ENCODE data around the gene MACROD2.

The MACROD2 gene

GRCh38 chr20:14677455-14677854 lies 682.1 kb downstream of the MACROD2 start:
- no peak for DNase-seq

DNA sequence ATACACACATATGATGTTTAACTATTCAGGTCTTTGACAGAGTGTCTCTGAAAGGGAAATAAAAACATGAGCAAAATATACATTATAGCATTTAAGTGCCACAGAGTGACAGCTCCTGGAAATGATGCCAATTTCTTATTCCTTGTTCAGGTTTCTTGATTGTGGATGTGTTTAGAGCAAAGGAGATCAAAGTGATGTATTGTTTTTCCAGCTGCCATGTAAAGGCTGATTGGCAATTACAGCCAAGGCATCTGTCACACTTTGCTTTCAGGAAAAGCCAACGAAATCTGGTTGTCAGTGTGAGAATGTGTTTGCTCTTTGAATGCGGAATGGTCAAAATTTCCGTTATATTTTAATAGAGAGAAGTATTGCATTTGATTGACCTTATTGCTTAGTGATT lies 689.9 kb downstream of the MACROD2 start:
- DNase-seq = no peak

DNA sequence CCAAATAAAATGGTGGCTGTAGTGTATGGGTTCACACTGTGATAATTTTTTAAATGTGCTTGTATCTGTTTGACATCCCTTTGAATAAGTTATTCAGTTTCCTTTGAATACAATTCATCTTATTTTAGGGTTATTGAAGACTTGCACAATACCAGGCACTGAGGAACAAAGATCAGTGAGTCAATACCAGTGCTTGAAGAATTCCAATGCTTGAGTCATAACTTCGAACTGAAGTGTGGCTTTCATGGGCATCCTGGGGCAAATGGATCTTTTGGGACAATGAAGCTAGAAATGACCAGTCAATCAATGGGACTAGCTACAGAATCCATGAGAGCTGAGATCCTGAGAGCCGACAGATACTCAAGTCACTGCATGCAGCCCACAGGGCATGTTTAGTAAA lies 692.0 kb downstream of the MACROD2 start:
- no peak for DNase-seq

DNA sequence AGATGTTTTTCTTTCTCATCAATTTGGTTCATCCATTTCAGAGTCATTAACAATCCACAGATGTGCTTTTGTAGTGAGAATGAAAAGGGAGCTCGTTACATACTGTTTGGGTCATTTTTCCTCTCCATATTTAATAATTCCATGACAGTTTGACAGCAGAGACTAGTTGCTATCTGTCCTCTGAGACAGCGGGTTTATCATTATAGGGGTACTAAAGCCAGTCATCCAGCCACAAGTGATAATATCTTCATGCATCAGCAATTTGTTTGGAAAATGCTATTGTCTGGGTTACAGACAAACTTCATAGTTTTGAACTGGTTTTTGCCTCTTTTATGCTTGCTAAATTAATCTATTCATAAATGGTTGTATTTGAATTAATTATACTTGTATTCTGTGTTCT lies 692.7 kb downstream of the MACROD2 start:
- no peak for DNase-seq

DNA sequence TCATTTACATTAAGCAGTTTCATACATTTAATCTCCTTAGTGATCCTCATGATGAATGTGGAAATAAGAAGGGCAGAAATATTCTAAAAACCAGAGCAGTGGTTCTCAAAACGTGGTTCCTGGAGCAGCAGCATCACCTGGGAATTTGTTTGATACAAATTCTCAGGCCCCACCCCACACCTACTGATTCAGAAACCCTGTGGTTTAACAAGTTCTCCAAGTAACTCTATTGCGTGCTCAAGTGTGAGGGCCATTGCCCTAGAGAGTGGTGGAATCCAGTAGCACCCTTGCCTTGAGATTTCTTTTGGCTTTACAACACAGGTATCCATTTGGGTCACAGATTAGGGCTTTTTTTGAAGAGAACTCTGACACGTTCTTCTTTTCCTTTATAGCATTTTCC lies 696.7 kb downstream of the MACROD2 start:
- DNase-seq = no peak

DNA sequence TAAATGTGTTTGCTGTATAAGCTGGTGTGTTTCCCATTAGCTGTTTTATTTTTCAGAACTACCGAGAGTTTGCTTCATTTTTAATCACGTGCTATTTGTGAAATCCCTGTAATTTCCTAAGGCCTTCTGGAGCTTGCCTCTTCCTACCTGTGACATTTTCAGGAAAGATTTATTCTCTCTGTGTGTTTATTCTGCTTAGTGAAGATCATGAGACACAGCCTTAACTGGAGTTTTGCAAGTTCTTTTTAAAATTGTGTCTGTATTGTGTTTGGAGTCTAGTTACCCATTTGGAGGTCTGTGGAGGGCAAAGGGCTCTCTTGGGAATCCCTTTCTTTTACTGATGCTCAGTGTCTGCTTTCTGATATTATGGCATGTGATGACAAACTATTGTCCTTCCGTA lies 701.2 kb downstream of the MACROD2 start:
- DNase-seq = no peak

GRCh38 chr20:14696937-14697336 lies 701.6 kb downstream of the MACROD2 start:
- no peak for DNase-seq

DNA sequence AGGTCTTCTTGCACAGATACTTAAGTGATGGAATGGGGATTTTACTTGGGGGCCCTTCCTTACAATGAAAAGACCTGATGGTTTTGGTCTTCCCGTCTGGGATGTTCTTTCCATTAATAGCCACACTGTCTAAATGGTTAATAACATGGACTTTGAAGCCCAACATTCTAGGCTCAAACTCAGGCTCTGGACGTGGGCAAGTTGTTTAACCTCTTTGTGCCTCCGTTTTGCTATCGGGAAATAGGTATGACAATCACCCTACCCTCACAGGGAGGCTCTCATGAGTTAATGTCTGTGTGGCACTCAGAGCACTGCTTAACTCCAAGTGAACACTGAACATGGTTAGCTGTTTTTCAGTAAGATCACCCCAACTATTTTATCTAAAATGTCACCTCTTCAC lies 702.8 kb downstream of the MACROD2 start:
- no peak for DNase-seq

DNA sequence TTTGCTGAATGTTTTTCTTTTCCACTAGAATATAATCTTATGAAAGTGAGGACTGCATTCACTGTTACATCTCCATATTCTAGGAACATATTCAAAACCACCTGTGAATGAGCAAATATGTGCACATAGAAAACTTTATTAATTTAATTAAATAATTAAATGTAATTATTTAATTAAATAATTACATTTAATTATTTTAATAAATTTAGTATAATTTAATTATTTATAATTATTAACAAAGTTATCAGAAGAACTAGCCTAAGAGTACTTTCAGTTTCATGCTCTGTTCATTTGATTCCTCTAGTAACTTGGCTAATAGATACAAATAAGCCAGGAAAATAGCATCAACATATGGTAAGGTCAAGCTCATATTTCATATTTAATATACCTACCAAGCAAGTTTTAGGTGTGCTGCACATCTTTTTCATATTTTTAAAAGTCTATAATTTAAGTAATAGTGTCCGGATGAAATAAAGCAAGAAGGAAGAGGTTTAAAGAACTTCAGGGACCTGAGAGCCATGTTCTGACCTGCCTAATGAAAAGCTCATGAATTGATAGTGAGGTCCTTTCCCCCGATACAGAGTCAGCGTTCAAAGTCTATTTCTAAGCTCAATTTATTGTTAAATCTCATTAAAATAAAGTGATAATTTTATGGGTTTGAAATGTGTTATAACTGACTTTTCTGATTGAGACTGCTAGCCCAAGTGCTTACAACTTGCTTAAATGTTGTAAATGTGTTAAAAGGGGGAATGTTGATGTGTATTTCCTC lies 703.5 kb downstream of the MACROD2 start:
- no peak for DNase-seq

- no peak for DNase-seq
Observed at GRCh38 chr20:14700639-14700960, 705.3 kb downstream of the MACROD2 start.

- no peak for DNase-seq
Observed at GRCh38 chr20:14701326-14701725, 706.0 kb downstream of the MACROD2 start.

DNA sequence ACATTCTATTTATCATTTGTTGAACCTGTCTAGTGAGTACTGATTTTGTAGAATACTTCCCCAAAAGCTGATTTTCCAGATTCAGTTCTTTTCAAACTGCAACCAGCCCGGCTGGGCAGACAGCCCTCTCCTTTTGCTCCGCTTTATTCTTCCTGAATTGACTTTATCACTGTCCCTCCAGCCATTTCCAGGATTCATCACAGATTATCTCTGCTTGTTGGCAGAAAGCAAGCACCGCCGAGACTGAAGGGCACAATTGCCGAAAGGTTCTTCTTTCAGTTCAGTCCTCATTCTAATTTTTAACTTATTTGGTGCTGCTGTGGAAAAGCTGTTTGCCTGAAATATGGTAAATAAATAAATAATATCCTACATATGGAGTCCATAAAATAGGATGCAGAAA lies 711.2 kb downstream of the MACROD2 start:
- DNase-seq = no peak

DNA sequence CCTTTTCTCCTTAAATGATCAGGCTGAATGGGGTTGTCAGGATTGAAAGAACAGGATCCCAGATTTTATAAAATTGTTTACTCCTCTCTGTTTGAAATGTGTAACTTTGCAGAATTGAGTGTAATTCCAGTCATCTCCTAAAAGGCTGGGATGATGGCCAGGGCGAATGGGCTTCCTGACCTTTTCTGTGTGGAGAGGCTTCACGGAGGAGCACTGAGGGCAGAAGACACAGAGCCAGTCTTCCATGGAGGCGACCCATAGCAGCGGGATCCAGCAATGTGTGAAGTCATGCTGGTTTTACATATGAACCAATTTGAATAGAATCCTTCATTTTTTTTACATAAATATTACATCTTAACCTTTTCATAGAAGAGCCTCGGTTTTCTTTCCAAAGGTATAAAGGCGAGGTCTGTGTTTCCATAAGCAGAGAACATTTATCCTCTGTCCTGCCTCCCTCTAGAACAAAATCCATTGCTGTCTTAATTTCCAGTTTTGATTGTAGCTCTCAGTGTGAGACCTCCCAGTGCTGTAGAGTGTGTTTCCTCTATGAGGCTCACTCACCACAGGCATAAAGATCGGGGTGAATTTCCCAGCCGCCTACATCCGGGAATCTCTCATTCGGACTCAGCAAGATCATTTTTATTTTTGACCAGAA lies 711.8 kb downstream of the MACROD2 start:
- DNase-seq = no peak

DNA sequence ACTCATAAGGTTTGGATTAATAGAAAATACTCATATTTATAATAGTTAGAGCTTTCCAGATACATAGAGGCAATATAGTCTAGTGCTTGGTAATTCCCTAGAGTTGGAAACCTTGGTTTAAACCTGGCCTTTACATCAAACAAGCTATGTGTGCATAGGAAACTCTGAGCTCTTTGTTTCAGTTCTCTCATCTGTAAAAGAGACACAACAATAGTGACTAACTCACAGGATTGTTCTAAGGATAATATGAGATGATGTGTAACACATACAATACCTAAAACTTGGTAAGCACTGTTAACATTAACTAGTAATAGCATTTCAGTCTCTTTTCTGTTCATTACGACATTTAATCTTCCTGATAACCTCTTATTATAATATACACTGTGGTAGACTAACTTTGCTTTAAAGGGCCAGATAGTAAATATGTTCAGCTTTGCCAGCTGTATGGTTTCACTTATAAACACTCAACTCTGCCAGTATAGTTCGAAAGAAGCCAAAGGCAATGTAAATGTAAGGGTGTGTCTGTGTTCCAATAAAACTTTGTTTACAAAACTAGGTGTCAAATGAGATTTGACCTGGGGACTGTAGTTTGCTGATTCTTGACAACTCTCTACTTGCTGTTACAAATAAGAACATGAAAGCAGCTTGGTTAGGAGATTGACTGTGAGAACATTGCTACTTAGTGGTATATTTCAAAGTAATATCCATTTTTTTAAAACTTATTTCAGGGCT lies 712.7 kb downstream of the MACROD2 start:
- DNase-seq = no peak

DNA sequence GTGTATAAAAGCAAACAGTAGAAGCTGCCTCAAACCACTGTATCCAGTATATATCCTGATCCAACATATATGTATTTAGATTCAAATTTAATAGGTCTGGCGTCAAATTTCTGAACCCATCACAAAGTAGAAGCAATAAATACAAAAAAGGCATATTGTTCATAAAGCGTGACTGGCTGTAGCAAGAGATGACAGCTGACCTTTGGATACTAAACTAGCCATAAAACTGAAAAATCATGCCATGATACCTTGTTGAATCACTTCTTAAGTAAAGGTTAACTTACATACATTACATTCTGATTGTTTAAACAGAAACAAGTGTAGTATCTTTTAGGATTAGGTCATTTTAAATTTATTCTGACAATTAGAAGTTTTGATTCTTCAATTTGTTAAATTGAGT lies 714.1 kb downstream of the MACROD2 start:
- no peak for DNase-seq

GRCh38 chr20:14710951-14711350 lies 715.6 kb downstream of the MACROD2 start:
- no peak for DNase-seq

GRCh38 chr20:14711652-14712051 lies 716.3 kb downstream of the MACROD2 start:
- DNase-seq = no peak

DNA sequence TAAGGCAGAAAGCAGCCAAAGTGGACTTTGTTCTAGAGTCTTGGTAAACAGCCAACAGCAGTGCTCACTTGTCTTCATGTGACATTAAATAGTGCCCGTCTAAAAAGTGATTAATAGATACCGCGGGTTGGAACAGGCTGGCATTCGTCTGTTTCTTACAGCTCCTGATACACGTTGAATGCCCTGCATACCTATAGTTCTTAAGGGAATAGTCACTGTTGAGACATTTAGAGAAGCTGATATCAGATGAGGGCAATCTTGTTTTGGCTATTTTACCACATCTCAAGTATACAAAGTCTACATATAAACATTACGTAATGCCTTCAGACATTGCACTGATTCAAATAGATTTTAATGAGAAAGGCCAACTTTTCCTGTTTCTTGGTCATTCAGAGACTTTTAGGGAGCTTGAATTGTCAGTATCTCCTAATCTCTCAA lies 717.0 kb downstream of the MACROD2 start:
- DNase-seq = no peak

- DNase-seq = no peak
Observed at GRCh38 chr20:14715400-14715799, 720.1 kb downstream of the MACROD2 start.

DNA sequence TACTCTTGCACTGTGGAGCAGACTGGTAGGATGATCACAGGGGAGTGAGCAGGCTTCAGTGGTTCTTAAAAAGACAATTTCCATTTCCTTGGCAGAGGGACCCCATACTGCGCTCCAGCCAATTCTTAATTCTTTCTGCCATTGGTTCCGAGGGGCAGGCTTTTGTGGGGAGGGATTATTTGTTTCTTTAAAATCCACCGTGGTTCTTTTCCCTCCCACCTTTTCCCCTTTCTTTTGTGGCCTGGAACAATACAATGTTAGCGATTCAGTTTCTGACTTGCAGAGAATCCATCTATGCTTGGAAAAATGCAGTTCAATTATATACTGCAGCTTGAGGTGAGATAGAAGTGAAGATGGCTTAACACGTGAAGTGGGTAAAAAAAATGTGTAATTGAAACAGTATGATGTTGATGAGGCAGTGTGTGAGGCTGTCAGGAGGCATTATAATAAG lies 721.1 kb downstream of the MACROD2 start:
- no peak for DNase-seq

DNA sequence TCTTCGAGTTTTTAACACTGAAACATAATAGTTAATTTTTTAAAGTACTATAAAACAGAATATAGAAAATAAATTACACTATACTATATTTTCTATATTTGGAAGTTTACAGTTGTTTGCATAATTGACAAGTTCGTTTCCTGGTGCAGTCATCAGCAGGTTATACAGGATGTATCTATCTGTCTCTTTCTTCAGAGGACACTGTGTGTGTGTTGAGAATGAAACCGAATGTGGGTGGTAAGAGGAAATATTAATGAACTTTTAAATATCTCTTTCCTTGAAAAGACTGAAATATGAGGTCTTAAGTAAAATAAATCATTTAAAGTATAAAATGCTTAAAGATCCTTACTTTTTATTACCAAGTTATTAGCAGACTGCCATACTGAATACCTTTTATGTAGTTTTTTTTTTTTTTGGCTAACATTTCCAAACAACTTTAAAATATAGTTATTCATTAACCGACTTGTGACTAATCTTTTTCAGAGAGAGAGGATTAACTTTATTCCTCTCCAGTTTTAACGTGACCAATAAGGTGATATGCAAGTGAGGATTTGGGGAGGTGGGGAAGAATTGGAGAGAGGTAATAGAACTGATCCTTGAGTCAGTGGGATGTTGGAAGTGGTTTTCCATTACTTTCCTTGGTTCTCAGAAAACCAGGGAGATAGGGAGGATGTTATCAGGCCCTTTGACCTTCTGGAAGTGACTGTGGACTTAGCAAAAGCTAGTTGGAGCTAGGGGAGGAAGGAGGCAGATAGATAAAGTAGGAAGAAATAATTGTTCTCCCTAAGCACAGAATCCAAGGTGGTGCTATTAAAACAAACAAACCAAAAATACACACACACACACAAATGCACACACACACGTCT lies 722.1 kb downstream of the MACROD2 start:
- DNase-seq = no peak

- no peak for DNase-seq
Observed at GRCh38 chr20:14720251-14720650, 724.9 kb downstream of the MACROD2 start.

DNA sequence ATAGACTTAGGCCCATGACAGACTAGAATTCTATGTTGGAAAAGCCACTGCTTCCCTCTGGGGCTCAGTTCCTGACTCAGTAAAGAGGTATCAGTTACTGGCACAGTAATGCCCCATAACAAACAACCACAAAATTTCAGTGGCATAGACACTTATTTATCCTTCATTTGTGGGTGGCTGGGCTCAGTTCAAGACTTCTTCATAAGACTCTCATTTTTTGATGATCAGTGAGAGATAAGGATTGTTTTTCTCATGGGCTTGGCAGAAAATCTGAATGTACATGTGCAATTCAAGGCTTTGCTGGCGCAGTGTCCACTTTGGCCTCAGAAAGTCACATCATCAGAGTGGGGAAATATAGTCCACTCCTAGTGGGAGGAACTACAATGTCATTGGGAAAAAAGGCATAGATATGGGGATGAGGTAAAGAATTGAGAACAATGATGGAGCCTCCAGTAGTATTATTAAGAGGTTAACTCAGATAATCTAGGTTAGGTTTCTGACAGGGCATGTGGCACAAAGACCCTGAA lies 726.7 kb downstream of the MACROD2 start:
- no peak for DNase-seq

All from T-helper 1 cell (primary cell).